CD4-positive, alpha-beta T cell treated with Interferon alpha-2 for 1 hour (primary cell): Measurements from ENCODE around the gene RABGAP1L.
"Not testable (repeated sequence)": the region's sequence is repeated elsewhere in the genome, so short reads cannot be mapped to it uniquely, and the experiment has no call there.

Experiments used
- DNase-seq, 2 donors: peaks; one replicate each; pipeline ENCODE4 v3.0.0-alpha.2; 2020 to 2022

Gene RABGAP1L

GRCh38 chr1:174159252-174160108 lies at the start of gene RABGAP1L:
Gene RABGAP1L, plus strand, starts transcription at chr1:174159520.
- DNase-seq, result peak; percentile 93 to 95

- DNase-seq, result no peak
Observed at GRCh38 chr1:174110053-174110452, 49.3 kb upstream of the RABGAP1L start.

- no peak for DNase-seq
Observed at GRCh38 chr1:174112489-174113162, 46.7 kb upstream of the RABGAP1L start.

- DNase-seq, result no peak
Observed at GRCh38 chr1:174114106-174114505, 45.2 kb upstream of the RABGAP1L start.

- DNase-seq, result peak; percentile 5 to 50
Observed at GRCh38 chr1:174114788-174115448, 44.4 kb upstream of the RABGAP1L start.

- no peak for DNase-seq
Observed at GRCh38 chr1:174116042-174116441, 43.3 kb upstream of the RABGAP1L start.

GRCh38 chr1:174118751-174119150 lies 40.6 kb upstream of the RABGAP1L start:
- no peak for DNase-seq

- not testable (repeated sequence) for DNase-seq
Observed at GRCh38 chr1:174122318-174122717, 37.0 kb upstream of the RABGAP1L start.

- no peak for DNase-seq
Observed at GRCh38 chr1:174123843-174124242, 35.5 kb upstream of the RABGAP1L start.

- not testable (repeated sequence) for DNase-seq
Observed at GRCh38 chr1:174127176-174127575, 32.1 kb upstream of the RABGAP1L start.

- DNase-seq, result no peak
Observed at GRCh38 chr1:174131032-174131638, 28.2 kb upstream of the RABGAP1L start.

GRCh38 chr1:174134003-174134659 lies 25.2 kb upstream of the RABGAP1L start:
- DNase-seq, result peak in 1 of 2 donors; percentile 13

GRCh38 chr1:174135211-174135610 lies 24.1 kb upstream of the RABGAP1L start:
- no peak for DNase-seq

GRCh38 chr1:174136714-174137113 lies 22.6 kb upstream of the RABGAP1L start:
- DNase-seq, result no peak

GRCh38 chr1:174142836-174143235 lies 16.5 kb upstream of the RABGAP1L start:
- no peak for DNase-seq

- DNase-seq, result not testable (repeated sequence)
Observed at GRCh38 chr1:174143727-174144396, 15.5 kb upstream of the RABGAP1L start.

GRCh38 chr1:174144397-174144783 lies 14.9 kb upstream of the RABGAP1L start:
- DNase-seq, result not testable (repeated sequence)

- no peak for DNase-seq
Observed at GRCh38 chr1:174149216-174149615, 10.1 kb upstream of the RABGAP1L start.

- no peak for DNase-seq
Observed at GRCh38 chr1:174150499-174150898, 8.8 kb upstream of the RABGAP1L start.

- DNase-seq, result no peak
Observed at GRCh38 chr1:174152427-174152826, 6.9 kb upstream of the RABGAP1L start.

GRCh38 chr1:174153085-174153824 lies 6.1 kb upstream of the RABGAP1L start:
- peak in 1 of 2 donors; percentile 22 for DNase-seq
